GM19463 (cell line): ENCODE measurements around the gene NCL.

Experiments used
- ATAC-seq: cut with Tn5 transposase; IDR thresholded peaks from one replicate; pipeline ENCODE4 v1.9.1; 2021; ENCODE audit warnings: mild to moderate bottlenecking, moderate library complexity; ENCODE audit not compliant: unreplicated experiment

Gene NCL, protein sequence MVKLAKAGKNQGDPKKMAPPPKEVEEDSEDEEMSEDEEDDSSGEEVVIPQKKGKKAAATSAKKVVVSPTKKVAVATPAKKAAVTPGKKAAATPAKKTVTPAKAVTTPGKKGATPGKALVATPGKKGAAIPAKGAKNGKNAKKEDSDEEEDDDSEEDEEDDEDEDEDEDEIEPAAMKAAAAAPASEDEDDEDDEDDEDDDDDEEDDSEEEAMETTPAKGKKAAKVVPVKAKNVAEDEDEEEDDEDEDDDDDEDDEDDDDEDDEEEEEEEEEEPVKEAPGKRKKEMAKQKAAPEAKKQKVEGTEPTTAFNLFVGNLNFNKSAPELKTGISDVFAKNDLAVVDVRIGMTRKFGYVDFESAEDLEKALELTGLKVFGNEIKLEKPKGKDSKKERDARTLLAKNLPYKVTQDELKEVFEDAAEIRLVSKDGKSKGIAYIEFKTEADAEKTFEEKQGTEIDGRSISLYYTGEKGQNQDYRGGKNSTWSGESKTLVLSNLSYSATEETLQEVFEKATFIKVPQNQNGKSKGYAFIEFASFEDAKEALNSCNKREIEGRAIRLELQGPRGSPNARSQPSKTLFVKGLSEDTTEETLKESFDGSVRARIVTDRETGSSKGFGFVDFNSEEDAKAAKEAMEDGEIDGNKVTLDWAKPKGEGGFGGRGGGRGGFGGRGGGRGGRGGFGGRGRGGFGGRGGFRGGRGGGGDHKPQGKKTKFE

DNA sequence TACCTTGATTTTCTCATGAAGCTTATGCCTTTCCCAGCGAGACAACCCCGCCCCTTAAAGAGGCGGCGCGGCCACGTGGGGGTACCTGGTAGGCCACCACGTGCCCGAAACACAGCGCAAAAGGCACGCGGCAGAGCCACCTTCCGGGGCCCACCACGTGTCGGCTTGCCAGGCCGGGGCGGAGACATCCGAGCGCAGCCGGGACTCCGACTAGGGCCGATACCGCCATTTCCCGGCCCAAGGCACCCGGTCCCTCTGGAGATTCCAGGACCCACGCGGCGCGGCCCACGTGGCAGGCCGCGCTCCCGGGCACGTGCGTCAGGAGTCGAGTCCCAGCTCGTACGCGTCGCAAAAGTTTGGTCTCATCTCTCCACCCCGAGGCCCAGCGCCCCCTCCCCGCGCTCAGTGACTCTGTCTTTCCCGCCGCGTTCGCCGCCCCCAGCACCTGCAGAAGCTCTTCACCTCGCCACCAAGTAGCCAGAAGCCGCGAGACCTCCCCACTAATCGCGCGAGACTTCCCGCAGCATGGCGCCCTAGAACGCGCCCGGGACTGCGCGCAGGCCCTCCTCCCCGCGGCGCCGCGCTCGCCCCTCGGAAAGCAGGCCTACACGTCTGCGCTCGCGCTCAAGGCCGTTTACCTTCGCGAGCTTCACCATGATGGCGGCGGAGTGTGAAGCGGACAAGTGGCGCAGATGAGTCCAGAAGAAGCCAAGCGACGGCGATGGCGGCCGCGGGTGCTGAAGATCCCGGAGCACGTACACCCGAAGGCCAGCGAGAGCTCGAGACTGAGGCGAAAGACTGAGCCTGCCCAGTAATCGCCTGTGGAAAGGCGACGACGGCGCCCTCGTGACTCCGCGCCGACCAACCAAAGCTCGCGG is at the start of gene NCL:
NCL (minus strand) TSS at position 787 of the 878 bp plus-strand sequence; CDS start at position 656, 131 bp downstream.
- peak; percentile 90 for ATAC-seq

DNA sequence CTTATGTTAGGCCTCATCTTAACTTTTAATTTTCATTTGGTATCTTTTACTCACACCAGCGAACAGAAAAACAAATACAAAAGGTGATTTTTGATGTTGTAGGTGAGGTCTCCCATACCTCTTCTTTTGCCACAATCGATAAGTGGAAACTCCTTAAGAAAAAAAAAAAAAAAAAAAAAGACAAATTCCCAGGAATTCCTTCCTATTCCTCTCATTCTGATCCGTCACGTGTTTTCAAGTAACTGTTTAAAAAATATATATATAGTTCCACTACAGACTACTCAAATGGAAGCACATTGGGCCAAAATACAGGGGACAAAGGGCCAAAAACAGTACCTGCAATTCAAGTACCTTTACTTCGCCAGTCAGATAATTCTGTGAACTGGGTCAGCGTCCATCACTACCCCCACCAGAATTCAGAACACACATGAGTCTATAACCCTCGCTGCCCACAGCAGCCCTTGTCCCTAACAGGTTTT is 49.5 kb upstream of the NCL start:
- no peak for ATAC-seq

DNA sequence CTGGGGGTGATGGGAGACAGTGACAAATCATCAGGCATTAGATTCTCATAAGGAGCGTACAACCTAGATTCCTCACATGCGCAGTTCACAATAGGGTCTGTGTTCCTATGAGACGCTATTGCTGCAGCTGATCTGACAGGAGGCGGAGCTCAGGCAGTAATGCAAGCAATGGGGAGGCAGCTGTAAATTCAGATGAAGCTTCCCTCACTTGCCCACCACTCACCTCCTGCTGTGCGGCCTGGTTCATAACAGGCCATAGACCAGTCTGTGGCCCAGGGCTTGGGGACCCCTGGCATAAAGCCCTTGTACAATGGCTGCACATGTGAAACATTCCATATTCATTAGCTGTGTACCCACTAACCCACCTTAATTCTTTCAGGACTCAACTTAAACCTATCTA is 47.9 kb upstream of the NCL start:
- ATAC-seq, result no peak

DNA sequence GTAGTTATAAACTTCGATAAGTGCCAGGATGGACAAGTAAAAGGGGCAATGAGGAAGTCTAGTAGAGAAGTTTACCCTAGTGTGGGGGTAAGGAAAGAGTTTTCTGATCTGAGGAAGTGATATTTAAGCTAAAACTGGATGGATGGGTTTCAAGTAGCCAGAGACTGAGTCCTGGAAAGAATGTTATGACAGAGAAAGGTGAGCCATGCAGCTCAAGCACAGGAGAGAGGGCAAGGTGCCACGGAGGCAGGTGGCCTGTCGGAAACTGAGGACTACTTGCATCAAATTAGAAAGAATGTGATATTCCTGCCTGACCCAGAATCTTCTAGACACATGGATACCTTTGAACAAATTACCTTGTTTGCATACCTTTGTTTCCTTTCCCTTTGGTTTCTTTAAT is 39.5 kb upstream of the NCL start:
- no peak for ATAC-seq

DNA sequence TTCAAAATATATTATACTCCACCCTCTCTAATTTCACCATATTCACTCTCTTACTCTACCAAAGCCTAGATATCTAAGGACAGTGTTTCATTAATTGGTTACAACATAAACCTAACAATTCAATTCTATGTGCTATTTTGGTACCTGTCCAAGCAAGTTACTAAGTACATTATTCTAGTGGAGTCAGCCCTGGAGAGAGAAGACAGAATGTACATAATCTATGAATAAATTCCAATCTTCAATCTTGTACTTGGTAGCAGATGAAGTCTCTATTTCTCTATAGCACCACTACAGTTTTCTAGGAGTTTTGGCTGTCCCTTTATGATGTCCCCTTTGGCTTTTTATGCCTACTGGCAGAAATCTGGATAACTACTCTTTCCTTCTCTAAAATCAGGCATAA is 38.3 kb upstream of the NCL start:
- ATAC-seq, result no peak

DNA sequence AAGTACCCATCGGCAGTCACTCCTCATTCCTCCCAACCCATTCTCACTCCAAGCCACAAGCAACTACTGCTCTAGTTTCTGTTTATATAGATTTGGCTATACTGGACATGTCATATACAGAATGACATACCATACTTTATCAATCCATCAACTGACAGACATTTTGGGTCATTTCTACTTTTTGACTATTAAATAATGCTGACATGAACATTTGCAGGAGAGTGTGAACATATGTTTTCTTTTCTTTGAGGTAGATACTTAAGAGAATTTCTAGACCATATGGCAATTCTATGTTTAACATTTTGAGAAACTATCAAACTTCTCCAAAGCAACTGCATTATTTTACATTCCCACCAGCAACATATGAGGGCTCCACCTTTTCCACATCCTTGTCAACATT is 33.4 kb upstream of the NCL start:
- ATAC-seq, result no peak

DNA sequence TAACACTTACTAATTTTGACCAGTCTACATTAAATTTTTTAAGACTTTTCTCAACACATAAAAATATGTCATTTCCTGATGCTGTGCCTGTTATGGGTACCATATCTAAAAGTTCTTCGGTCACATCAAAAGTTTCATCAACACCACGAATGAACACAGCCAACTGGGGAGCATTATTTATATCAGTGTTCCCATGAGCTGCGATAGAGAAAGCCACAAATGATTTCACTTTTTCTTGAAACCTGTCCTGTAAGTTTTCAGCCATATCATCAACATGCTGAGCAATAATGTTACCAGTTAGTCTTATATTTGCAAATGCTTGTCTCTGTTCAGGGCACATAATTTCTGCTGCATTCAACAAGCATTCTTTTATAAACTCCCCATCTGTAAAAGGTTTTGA is 30.4 kb upstream of the NCL start:
- ATAC-seq, result no peak

DNA sequence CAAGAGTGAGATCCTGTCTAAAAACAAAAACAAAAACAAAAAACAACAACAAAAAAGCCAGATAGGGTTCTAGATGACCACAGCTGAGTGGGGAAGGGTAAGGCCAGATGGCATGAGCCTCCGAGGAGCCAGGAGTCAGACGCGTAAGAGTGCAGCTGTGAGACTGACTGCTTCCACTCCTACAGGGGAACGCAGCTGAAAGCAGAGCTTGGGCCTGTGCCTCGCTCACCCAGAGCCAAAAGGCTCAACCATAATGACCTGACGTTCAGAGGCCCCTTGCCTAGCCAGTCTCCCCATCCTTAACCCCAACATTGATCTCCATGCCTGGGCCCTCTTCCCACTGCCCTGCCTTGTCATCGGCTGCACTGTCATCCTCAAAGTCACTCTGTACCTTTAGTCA is 26.5 kb upstream of the NCL start:
- ATAC-seq, result no peak

DNA sequence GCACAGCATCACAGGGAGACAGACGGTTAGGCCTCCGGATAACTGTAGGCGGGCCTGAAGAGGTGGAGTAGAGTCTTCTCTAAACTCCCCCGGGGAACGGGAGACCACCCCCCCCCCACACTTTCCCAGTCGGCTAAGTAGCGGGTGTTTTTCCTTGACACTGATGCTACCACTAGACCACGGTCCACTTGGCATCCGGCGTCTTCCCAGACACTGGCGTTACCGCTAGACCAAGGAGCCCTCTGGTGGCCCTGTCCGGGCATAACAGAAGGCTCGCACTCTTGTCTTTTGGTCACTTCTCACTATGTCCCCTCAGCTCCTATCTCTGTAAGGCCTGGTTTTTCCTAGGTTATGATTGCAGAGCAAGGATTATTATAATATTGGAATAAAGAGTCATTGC is 25.7 kb upstream of the NCL start:
- ATAC-seq, result no peak

DNA sequence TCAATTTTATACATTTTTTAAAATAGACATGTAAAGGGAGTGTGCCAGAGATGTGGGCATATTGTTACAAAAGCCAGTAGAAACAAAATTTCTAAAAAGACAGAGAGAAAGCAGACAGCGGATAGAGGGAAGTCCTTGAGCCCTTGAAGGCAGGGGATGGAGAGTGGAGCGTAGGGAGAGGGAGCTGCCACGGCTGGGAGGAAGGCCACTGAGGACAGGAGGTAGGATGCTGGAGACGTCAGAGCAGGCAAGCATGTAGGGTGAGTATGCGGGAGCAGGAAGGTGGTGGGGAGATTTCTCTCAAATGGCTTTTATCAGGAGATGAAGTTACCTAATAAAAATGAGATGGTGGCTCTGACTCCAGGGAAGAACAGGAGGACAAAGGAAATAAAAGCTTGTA is 24.0 kb upstream of the NCL start:
- no peak for ATAC-seq

DNA sequence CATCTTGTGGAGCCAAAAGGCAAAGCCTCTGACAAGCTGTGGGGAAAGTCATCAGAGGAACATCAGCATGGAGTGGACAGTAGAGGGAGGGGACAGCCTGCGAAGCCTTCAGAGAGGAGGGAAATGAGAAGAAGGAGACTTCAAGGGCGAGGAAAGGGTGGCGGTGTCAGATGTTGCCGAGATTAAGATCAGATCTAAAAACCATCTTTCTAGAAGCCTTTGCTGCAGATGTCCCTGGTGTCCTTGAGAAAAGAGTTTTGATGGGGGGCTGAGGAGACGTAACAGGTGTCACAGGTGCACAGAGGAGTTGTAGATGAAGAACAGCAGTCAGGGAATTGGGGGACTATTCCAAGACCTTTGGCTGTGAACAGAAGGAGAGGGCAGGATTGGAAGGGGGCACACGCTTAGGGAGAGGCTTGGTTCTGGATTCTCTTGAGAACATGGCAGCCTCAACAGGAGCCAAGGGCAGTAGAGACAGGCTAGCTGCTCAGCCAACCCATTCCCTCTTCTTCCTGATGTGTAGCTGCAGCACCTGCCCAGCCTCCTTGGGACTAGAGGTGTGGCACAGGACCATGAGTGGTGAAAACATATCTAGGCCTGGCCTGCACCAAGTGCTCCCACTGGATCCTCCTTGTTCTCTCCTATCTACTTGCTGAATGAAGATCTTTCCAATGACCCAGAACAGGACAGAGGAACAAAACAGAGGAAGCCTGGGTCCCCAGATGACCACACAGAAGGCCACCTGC is 22.7 kb upstream of the NCL start:
- ATAC-seq, result no peak

DNA sequence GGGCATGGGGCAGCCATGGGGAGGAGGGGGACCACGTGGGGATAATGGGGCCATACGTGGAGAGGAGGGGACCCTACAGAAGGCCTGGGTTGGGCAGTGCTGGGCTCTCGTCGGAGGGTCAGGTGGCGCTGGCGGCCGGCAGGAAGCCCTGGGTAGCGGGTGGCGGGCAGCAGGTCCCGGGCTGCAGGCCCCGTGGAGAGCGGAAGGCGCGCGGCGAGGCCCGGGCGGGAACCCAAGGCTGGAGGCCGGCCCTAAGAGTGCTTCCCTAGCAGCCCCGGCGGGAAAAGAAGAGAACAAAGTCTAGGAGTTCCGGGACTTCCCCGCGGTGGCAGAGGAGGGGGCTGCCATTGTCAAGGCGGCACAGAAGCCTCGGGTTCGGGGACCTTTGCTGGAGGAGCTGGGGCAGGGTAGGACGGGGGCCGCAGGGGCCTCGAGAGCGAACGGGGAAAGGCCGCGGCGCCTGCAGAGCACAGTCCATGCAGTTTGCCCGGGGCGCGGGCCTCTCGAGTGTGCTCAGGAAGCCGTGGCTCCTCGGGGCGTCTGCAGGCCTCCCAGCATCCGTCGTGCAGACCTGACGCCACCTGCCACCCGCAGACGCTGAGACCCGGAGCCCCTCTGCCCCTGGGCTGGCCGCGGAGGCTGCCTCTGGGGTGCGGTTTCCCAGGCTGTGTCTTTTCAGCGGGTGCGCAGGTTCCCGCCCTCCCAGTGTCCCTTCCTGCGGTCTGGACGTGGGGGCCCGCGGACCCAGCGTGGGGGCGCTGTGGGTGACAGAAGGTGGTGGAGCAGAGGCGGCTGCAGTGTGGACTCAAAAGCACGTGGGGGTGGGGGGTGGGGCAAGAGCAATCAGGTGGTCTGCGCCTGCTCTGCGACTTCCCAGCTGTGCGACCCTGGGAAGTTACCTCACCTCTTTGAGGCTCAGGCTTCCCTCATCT is 19.4 kb upstream of the NCL start:
- ATAC-seq, result no peak

DNA sequence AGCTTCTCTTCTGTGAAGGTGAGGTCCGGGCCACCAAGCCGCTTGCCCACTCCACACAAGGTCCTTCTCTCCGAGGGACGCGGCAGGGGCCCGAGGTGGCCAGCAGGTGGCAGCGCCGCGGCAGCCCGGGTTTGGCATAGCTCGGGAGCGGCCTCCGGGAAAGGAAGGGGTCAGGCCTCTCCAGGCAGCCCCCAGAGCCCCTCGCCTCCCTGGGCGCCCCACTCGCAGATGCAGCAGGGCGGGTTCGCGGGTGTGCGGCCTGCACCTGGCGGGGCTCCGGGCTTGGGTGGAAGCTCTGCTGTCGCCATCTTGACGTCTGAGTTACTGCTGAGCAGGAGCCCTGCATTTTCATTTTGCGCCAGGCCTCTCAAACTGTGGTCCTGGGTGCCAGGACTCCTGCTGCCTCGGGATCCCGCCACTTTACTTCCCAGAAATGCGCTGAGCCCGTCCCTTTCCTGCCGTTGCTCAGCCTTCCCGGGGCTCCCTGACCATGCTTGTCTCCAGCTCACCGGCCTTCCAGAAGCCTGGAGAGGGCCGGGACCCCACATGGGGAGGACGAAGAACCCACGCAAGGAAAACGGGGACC is 18.6 kb upstream of the NCL start:
- ATAC-seq, result peak; percentile 81

DNA sequence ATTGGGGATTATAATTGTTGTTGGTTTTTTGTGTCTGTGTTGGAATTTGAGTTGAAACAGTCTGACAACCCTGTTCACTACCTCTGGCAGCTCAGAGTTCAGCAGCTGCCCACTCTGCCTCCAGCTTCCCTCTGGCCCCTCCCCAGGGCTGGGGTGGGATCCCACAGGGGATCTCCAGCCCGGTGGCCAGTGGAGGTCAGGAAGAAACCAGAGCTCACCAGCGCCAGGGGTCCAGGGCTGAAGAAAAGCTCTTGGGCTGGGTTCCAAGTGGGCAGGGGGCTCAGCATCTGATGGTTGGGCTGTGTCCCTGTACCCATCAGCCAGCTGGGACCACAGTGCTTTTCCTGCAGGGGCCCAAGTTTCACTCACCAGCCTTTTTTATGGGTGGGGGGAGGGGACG is 16.5 kb upstream of the NCL start:
- ATAC-seq, result no peak

DNA sequence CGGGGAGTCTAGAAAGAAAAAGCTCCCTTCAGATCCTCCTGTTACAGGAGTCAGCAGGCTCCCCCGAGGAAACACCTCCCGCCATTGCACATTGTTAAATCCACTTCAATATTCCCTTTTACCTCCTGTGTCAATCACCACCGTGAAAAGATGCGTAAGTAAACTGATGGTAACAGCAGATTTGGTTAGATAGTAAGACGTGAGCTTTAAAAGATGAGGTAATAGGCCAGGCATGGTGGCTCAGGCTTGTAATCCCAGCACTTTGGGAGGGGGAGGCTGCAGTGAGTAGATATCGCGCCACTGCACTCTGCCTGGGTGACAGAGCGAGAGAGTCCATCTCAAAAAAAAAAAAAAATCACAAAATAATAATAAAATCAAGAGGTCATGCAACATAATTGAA is 15.2 kb upstream of the NCL start:
- ATAC-seq, result no peak

DNA sequence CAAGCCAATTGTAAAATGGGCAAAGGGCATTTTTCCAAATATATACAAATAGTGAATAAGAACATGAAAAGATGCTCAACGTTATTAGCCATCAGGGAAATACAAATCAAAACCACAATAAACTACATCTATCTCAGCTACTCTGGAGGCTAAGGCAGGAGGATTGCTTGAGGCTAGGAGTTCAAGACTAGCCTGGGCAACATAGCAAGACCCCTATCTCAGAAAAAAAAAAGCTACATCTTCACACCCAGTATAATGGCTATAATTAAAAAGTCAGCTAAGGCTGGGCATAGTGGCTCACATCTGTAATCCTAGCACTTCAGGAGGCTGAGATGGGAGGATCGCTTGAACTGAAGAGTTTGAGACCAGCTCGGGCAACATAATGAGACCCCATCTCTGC is 12.6 kb upstream of the NCL start:
- no peak for ATAC-seq

DNA sequence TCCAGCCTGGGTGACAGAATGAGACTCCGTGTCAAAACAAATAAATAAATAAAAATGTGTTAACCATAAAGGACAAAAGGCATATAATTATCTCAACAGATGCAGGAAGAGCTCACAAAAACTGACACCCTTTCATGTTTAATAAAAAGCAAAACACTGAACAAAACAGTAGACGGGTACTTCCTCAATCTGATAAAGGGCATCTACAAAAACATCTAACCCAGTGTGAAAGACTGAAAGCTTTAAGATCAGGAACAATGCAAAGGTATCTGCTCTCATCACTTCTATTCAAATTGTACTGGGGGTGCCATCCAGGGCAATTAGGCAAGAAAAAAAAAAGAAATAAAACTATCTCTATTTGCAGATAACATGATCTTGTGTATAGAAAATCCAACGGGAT is 11.7 kb upstream of the NCL start:
- ATAC-seq, result no peak

DNA sequence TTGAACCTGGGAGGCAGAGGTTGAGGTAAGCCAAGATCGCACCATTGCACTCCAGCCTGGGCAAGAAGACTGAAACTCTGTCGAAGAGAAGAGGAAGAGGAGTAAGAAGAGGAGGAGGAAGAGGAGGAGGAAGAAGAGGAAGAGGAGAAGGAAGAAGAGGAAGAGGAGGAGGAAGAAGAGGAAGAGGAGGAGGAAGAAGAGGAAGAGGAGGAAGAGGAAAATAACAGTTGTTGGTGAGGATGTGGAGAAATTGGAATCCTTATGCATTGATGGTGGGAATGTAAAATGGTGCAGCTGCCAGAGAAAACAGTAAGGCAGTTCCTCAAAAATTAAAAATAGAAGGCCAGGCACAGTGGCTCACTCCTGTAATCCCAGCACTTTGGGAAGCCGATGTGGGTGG is 8.5 kb upstream of the NCL start:
- ATAC-seq, result no peak

DNA sequence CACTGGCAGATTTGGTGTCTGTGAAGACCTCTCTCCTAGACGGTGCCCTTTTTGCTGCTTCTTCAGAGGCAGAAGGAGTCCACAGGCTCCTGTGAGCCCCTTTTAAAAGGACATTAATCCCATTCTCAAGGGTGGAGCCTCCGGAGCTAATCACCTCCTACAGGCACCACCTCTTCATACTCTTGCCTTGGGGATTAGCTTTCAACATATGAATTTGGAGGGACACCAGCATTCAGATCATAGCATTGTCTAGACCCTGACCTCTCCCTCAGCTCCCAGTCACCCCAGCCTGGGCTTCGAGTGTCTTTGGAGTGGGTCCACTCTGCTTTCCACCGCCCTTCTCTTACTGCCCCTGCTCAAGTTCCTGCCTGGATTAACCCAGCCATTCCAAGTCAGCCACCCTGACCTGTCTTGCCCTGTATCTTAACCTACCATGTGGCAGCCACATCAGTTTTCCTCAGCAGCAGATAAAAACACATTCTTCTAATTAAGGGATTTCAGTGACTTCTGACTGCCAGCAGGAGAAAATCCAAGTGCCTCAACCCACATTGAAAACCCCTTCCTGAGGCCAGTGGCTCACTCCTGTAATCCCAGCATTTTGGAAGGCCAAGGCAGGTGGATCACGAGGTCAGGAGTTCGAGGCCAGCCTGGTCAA is 6.1 kb upstream of the NCL start:
- no peak for ATAC-seq
